ENCODE measurements around the gene RYK.
A peak's percentile ranks its signal among the peaks of the same experiment; 100 is the strongest.
"Not testable (repeated sequence)": the region's sequence is repeated elsewhere in the genome, so short reads cannot be mapped to it uniquely, and the experiment has no call there.

The RYK gene

GRCh38 chr3:134255404-134255803, 4.7 kb upstream of the RYK start:
- DNase-seq (ENCODE audit: low read depth in 2 of 2) = no peak

- no peak for DNase-seq (ENCODE audit: low read depth in 2 of 2)
Measured at GRCh38 chr3:134253475-134254226, 3.0 kb upstream of the RYK start.

- DNase-seq (ENCODE audit: low read depth in 2 of 2) = no peak
Measured at GRCh38 chr3:134252766-134253165, 2.1 kb upstream of the RYK start.

- no peak for DNase-seq (ENCODE audit: low read depth in 2 of 2)
Measured at GRCh38 chr3:134251731-134252391, 1.2 kb upstream of the RYK start.

GRCh38 chr3:134249935-134250716, 533 bp downstream of the RYK start:
- DNase-seq (ENCODE audit: low read depth in 2 of 2) = peak; percentile 21 to 46

GRCh38 chr3:134249296-134249841, 1.3 kb downstream of the RYK start:
- DNase-seq (ENCODE audit: low read depth in 2 of 2) = no peak

GRCh38 chr3:134244921-134245320, 5.7 kb downstream of the RYK start:
- no peak for DNase-seq (ENCODE audit: low read depth in 2 of 2)

- no peak for DNase-seq (ENCODE audit: low read depth in 2 of 2)
Measured at GRCh38 chr3:134242649-134243617, 7.7 kb downstream of the RYK start.

GRCh38 chr3:134239538-134239937, 11.1 kb downstream of the RYK start:
- no peak for DNase-seq (ENCODE audit: low read depth in 2 of 2)

- DNase-seq (ENCODE audit: low read depth in 2 of 2) = no peak
Measured at GRCh38 chr3:134237454-134238145, 13.1 kb downstream of the RYK start.

- DNase-seq (ENCODE audit: low read depth in 2 of 2) = no peak
Measured at GRCh38 chr3:134236505-134237170, 14.0 kb downstream of the RYK start.

- no peak for DNase-seq (ENCODE audit: low read depth in 2 of 2)
Measured at GRCh38 chr3:134235577-134236076, 15.0 kb downstream of the RYK start.

GRCh38 chr3:134232951-134233350, 17.7 kb downstream of the RYK start:
- DNase-seq (ENCODE audit: low read depth in 2 of 2) = no peak

- no peak for DNase-seq (ENCODE audit: low read depth in 2 of 2)
Measured at GRCh38 chr3:134232151-134232550, 18.5 kb downstream of the RYK start.

- no peak for DNase-seq (ENCODE audit: low read depth in 2 of 2)
Measured at GRCh38 chr3:134231131-134231530, 19.5 kb downstream of the RYK start.

- DNase-seq (ENCODE audit: low read depth in 2 of 2) = no peak
Measured at GRCh38 chr3:134229038-134229437, 21.6 kb downstream of the RYK start.

- no peak for DNase-seq (ENCODE audit: low read depth in 2 of 2)
Measured at GRCh38 chr3:134228479-134228878, 22.2 kb downstream of the RYK start.

GRCh38 chr3:134228035-134228434, 22.6 kb downstream of the RYK start:
- no peak for DNase-seq (ENCODE audit: low read depth in 2 of 2)

GRCh38 chr3:134224796-134225156, 25.9 kb downstream of the RYK start:
- not testable (repeated sequence) for DNase-seq (ENCODE audit: low read depth in 2 of 2)

- DNase-seq (ENCODE audit: low read depth in 2 of 2) = no peak
Measured at GRCh38 chr3:134222835-134223234, 27.8 kb downstream of the RYK start.
